ENCODE measurements around the gene PLPPR2. TPM values are rescaled to one million over a fixed set of nuclear protein-coding genes. Genes with fewer than 3 reads are reported as not detected.

Gene PLPPR2
- total RNA-seq, 1 donor from 2014 or later = 6.7 TPM

DNA sequence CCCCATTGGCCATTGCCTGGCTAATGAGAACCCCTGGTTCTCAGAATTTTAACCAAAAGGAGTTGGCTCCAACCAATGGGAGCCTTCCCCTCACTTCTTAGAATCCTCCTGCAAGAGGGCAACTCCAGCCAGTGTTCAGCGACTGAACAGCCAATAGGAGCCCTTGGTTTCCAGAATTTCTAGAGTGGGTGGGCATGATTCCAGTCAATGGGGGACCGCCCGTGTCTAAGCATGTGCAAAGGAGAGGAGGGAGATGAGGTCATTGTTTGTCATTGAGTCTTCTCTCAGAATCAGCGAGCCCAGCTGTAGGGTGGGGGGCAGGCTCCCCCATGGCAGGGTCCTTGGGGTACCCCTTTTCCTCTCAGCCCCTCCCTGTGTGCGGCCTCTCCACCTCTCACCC, 9.7 kb downstream of the PLPPR2 start:
- no peaks in the 10 kb centered on the region for H3K36me3 ChIP-seq (ENCODE audit: control insufficient read depth, insufficient read depth, low read length)
- no peak for DNase-seq (ENCODE audit: low read depth)
- no peak overlapping the region for H3K4me3 ChIP-seq (ENCODE audit: low read depth, low read length)
- no peaks in the 10 kb centered on the region for H3K27me3 ChIP-seq (ENCODE audit: control insufficient read depth, insufficient read depth, low read length)
- TF ChIP-seq CTCF (IDR thresholded peaks at IDR 0.05; ENCODE audit: insufficient read depth, low read length, poor library complexity, severe bottlenecking) = no peak

- no peak for DNase-seq (ENCODE audit: low read depth)
- no peaks in the 10 kb centered on the region for H3K36me3 ChIP-seq (ENCODE audit: control insufficient read depth, insufficient read depth, low read length)
- H3K4me3 ChIP-seq (ENCODE audit: low read depth, low read length) = no peak overlapping the region
- H3K27me3 ChIP-seq (ENCODE audit: control insufficient read depth, insufficient read depth, low read length) = no peaks in the 10 kb centered on the region
- no peak for TF ChIP-seq CTCF (IDR thresholded peaks at IDR 0.05; ENCODE audit: insufficient read depth, low read length, poor library complexity, severe bottlenecking)
These were observed 10.4 kb downstream of the PLPPR2 start for GRCh38 chr19:11365557-11366117.

- TF ChIP-seq CTCF (IDR thresholded peaks at IDR 0.05; ENCODE audit: insufficient read depth, low read length, poor library complexity, severe bottlenecking) = no peak
- H3K4me3 ChIP-seq (ENCODE audit: low read depth, low read length) = no peak overlapping the region
- H3K36me3 ChIP-seq (ENCODE audit: control insufficient read depth, insufficient read depth, low read length) = no peaks in the 10 kb centered on the region
- no peak for DNase-seq (ENCODE audit: low read depth)
- no peaks in the 10 kb centered on the region for H3K27me3 ChIP-seq (ENCODE audit: control insufficient read depth, insufficient read depth, low read length)
These were observed 12.3 kb downstream of the PLPPR2 start for GRCh38 chr19:11367528-11367927.

GRCh38 chr19:11370744-11371143, 15.5 kb downstream of the PLPPR2 start:
- Histone ChIP-seq H3K4me3 (ENCODE audit: low read depth, low read length) (no peak overlapping the region), H3K36me3 (ENCODE audit: control insufficient read depth, insufficient read depth, low read length) (no peaks in the 10 kb centered on the region), H3K27me3 (ENCODE audit: control insufficient read depth, insufficient read depth, low read length) (no peaks in the 10 kb centered on the region)
- DNase-seq (ENCODE audit: low read depth) = no peak
- TF ChIP-seq CTCF (IDR thresholded peaks at IDR 0.05; ENCODE audit: insufficient read depth, low read length, poor library complexity, severe bottlenecking) = no peak

GRCh38 chr19:11373166-11373884, 18.1 kb downstream of the PLPPR2 start:
- TF ChIP-seq CTCF (IDR thresholded peaks at IDR 0.05; ENCODE audit: insufficient read depth, low read length, poor library complexity, severe bottlenecking) = no peak
- Histone ChIP-seq H3K27me3 (ENCODE audit: control insufficient read depth, insufficient read depth, low read length) (no peaks in the 10 kb centered on the region), H3K4me3 (ENCODE audit: low read depth, low read length) (no peak overlapping the region), H3K36me3 (ENCODE audit: control insufficient read depth, insufficient read depth, low read length) (no peaks in the 10 kb centered on the region)
- DNase-seq (ENCODE audit: low read depth) = no peak
